GM18873 (cell line): ENCODE results near the gene CACNB2.
"Not testable (repeated sequence)": the region's sequence is repeated elsewhere in the genome, so short reads cannot be mapped to it uniquely, and the experiment has no call there.

ENCODE experiments used
- ATAC-seq: cut with Tn5 transposase; IDR thresholded peaks from one replicate; pipeline ENCODE4 v1.9.1; 2021; ENCODE audit warnings: mild to moderate bottlenecking, moderate library complexity, moderate number of reproducible peaks; ENCODE audit not compliant: unreplicated experiment, low FRiP score

CACNB2 gene

GRCh38 chr10:18549105-18549504 lies 408.9 kb downstream of the CACNB2 start:
- ATAC-seq: no peak

GRCh38 chr10:18551473-18551872 lies 411.2 kb downstream of the CACNB2 start:
- ATAC-seq: no peak

- no peak for ATAC-seq
Measured at GRCh38 chr10:18554479-18554878, 414.3 kb downstream of the CACNB2 start.

- ATAC-seq: no peak
Measured at GRCh38 chr10:18556522-18557147, 416.4 kb downstream of the CACNB2 start.

GRCh38 chr10:18557960-18558359 lies 417.7 kb downstream of the CACNB2 start:
- no peak for ATAC-seq

- no peak for ATAC-seq
Measured at GRCh38 chr10:18561861-18562551, 421.8 kb downstream of the CACNB2 start.

GRCh38 chr10:18563003-18563726 lies 422.9 kb downstream of the CACNB2 start:
- no peak for ATAC-seq

GRCh38 chr10:18565006-18565405 lies 424.8 kb downstream of the CACNB2 start:
- no peak for ATAC-seq

GRCh38 chr10:18566177-18566576 lies 426.0 kb downstream of the CACNB2 start:
- no peak for ATAC-seq

GRCh38 chr10:18567343-18567856 lies 427.2 kb downstream of the CACNB2 start:
- ATAC-seq: no peak

GRCh38 chr10:18570386-18570785 lies 430.2 kb downstream of the CACNB2 start:
- ATAC-seq: not testable (repeated sequence)

GRCh38 chr10:18571076-18571475 lies 430.9 kb downstream of the CACNB2 start:
- ATAC-seq: no peak

GRCh38 chr10:18571780-18572179 lies 431.6 kb downstream of the CACNB2 start:
- ATAC-seq: no peak

GRCh38 chr10:18572959-18573561 lies 432.8 kb downstream of the CACNB2 start:
- no peak for ATAC-seq

GRCh38 chr10:18576586-18576985 lies 436.4 kb downstream of the CACNB2 start:
- ATAC-seq: no peak

GRCh38 chr10:18577823-18578685 lies 437.8 kb downstream of the CACNB2 start:
- ATAC-seq: no peak

GRCh38 chr10:18582803-18583202 lies 442.6 kb downstream of the CACNB2 start:
- no peak for ATAC-seq

GRCh38 chr10:18583575-18584270 lies 443.5 kb downstream of the CACNB2 start:
- ATAC-seq: no peak

- ATAC-seq: not testable (repeated sequence)
Measured at GRCh38 chr10:18586637-18587036, 446.4 kb downstream of the CACNB2 start.
